Prostate gland (tissue), 2 donors: ENCODE data around the gene GRIA3. TPM values are rescaled to one million over a fixed set of nuclear protein-coding genes. Genes with fewer than 3 reads are reported as not detected.
A peak's percentile ranks its signal among the peaks of the same experiment; 100 is the strongest.

Experiments
- DNase-seq: peaks from one replicate; pipeline ENCODE4 v3.0.0-alpha.2; 2019; ENCODE audit warnings: low spot score
- H3K27ac ChIP-seq, 2 donors: fragments of 200-600 bp; sonication (generic); 2 replicates each; pipeline ENCODE4 v1.5.1; 2017 to 2019
- H3K27me3 ChIP-seq: fragments of 200-600 bp; sonication (generic); replicated peaks from 2 replicates; pipeline ENCODE4 v1.5.1; 2019; ENCODE audit not compliant: insufficient read depth
- H3K36me3 ChIP-seq, 2 donors: fragments of 200-600 bp; sonication (generic); 1 replicate in 1 of 2; 2 replicates in 1 of 2; pipeline versions ENCODE4 v1.5.1 to v1.8.1; 2017 to 2019
- H3K4me1 ChIP-seq: fragments of 200-600 bp; sonication (generic); replicated peaks from 2 replicates; pipeline ENCODE4 v1.5.1; 2019
- H3K4me3 ChIP-seq, 2 donors: fragments of 200-600 bp; sonication (generic); 2 replicates each; pipeline ENCODE4 v1.5.1; 2017 to 2019
- H3K9me3 ChIP-seq: fragments of 200-600 bp; sonication (generic); 2 replicates; pipeline ENCODE4 v1.5.1; 2017
- CTCF ChIP-seq, 4 experiments: fragments of 200-600 bp in 2 of 4; fragments of 450-650 bp in 2 of 4; sonication (generic) in 2 of 4; IDR thresholded peaks; 1 replicate in 3 of 4; 2 replicates in 1 of 4; pipeline ENCODE4 v1.5.1; 2016 to 2019; ENCODE audit warnings: antibody characterized with exemption in 4 of 4, mild to moderate bottlenecking in 2 of 4, moderate library complexity in 2 of 4
- POLR2A ChIP-seq: fragments of 450-650 bp; IDR thresholded peaks from one replicate; pipeline ENCODE4 v1.6.1; 2016; ENCODE audit warnings: antibody characterized with exemption, mild to moderate bottlenecking
- POLR2AphosphoS5 ChIP-seq: sonication (generic); formaldehyde crosslinking; IDR thresholded peaks from one replicate; pipeline ENCODE4 v1.6.1; 2017; ENCODE audit warnings: antibody characterized with exemption
- WGBS: methylation state at CpG from one replicate; pipeline ENCODE4 v1.1.5; 2018; 5-methylcytosine and 5-hydroxymethylcytosine counted together
- intact Hi-C: fragments of 100-400 bp; cut with DNase I; formaldehyde crosslinking; loops from one replicate; pipeline ENCODE4 v1.14.2; 2022
- total RNA-seq, 2 donors: library from RNA; depleted of rRNA; stranded (reverse); fragments of >200 nt; gene quantifications; one replicate each; pipeline ENCODE4 v1.1.0, GENCODE V29; 2016

The GRIA3 gene
- total RNA-seq, 2 donors from 2014 or later: 1.1 to 1.6 TPM

- intact Hi-C loops: no loop called here
- TF ChIP-seq POLR2A (no peak), POLR2AphosphoS5 (no peak), CTCF (IDR thresholded peaks at IDR 0.05) (no peak)
Measured at GRCh38 chrX:123308658-123309057, 124.6 kb downstream of the GRIA3 start.

DNA sequence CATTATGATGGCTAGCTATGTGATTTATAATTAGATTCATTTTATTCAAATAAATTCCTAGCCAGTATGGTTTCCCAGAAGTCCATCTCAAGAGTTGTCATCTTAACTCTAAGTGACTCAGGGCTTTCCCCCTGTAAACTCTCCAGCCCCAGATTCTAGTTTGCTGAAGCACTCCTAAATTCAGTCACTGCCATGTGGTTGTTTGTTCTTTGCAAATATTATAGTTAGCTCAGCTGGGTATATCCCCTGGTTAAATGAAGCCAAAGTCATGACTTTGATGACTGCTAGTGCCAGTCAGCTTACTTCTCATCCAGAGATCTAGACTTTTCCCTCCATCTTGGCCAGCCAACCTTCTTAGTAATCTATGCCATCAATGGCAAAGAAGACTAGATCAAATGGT is 126.0 kb downstream of the GRIA3 start:
- no peaks in the 10 kb centered on the region for H3K36me3 ChIP-seq
- no peaks in the 10 kb centered on the region for H3K27me3 ChIP-seq
- H3K4me1 ChIP-seq: no peaks in the 10 kb centered on the region
- peak; percentile 19 for DNase-seq
- H3K27ac ChIP-seq: peak overlapping the region in 1 of 2 donors; percentile 53
- no peak overlapping the region for H3K4me3 ChIP-seq
- no peak for TF ChIP-seq POLR2A
- no peak for TF ChIP-seq POLR2AphosphoS5
- no peak for TF ChIP-seq CTCF (IDR thresholded peaks at IDR 0.05)
- H3K9me3 ChIP-seq: no peaks in the 10 kb centered on the region
- intact Hi-C loops: no loop called here

More at GRCh38 chrX:123308658-123309057, 124.6 kb downstream of the GRIA3 start:
- no peaks in the 10 kb centered on the region for H3K27me3 ChIP-seq
- DNase-seq: no peak
- H3K4me1 ChIP-seq: no peaks in the 10 kb centered on the region
- H3K9me3 ChIP-seq: no peaks in the 10 kb centered on the region
- peak overlapping the region in 1 of 2 donors; percentile 23 for H3K27ac ChIP-seq
- H3K36me3 ChIP-seq: no peaks in the 10 kb centered on the region
- H3K4me3 ChIP-seq: no peak overlapping the region
- WGBS: 93% methylated on average over 5 of the region's 5 CpGs

- Histone ChIP-seq H3K27ac (no peak overlapping the region), H3K9me3 (no peaks in the 10 kb centered on the region), H3K36me3 (no peaks in the 10 kb centered on the region), H3K4me3 (no peak overlapping the region), H3K4me1 (no peaks in the 10 kb centered on the region), H3K27me3 (no peaks in the 10 kb centered on the region)
- TF ChIP-seq CTCF (IDR thresholded peaks at IDR 0.05): no peak
- TF ChIP-seq POLR2A: no peak
- no peak for TF ChIP-seq POLR2AphosphoS5
- DNase-seq: no peak
- WGBS: 88% methylated on average over 1 of the region's 1 CpG
- intact Hi-C loops: no loop called here
Measured at GRCh38 chrX:123311486-123311885, 127.4 kb downstream of the GRIA3 start.

- no peak for TF ChIP-seq POLR2A
- no peak for TF ChIP-seq POLR2AphosphoS5
- no peak for TF ChIP-seq CTCF (IDR thresholded peaks at IDR 0.05)
- Histone ChIP-seq H3K36me3 (no peaks in the 10 kb centered on the region), H3K27ac (no peak overlapping the region), H3K9me3 (no peaks in the 10 kb centered on the region), H3K4me3 (no peak overlapping the region), H3K27me3 (no peaks in the 10 kb centered on the region), H3K4me1 (no peaks in the 10 kb centered on the region)
- intact Hi-C loops: no loop called here
- DNase-seq: no peak
Measured at GRCh38 chrX:123313486-123313885, 129.4 kb downstream of the GRIA3 start.

DNA sequence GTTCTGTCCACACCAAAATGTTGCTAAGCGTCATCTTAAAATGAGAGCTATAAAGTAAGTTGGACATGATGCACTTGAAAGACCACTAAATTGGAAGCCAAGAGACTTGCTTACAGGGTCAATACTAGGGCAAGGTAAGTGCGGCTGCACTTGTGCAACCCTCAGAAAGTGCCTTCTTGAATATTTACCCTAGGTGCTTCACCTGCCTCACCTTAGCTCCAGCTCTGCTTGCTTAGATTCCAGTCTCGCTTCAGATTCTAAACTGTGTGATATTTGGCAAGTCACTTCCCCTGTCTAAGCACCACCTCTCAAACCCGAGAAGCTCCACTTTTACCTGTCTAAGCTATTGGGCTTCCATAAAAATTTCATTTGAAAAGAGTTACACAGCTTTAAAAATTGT is 136.5 kb downstream of the GRIA3 start:
- intact Hi-C loops: no loop called here
- WGBS: 91% methylated on average over 4 of the region's 4 CpGs
- TF ChIP-seq POLR2A: no peak
- no peak for TF ChIP-seq CTCF (IDR thresholded peaks at IDR 0.05)
- TF ChIP-seq POLR2AphosphoS5: no peak
- Histone ChIP-seq H3K27me3 (no peaks in the 10 kb centered on the region), H3K4me3 (no peak overlapping the region), H3K27ac (no peak overlapping the region), H3K4me1 (no peaks in the 10 kb centered on the region), H3K9me3 (no peaks in the 10 kb centered on the region), H3K36me3 (no peaks in the 10 kb centered on the region)
- no peak for DNase-seq
